Kidney (tissue), 14 donors: ENCODE results near the gene JARID2. TPM values are rescaled to one million over a fixed set of nuclear protein-coding genes. Genes with fewer than 3 reads are reported as not detected.

Source experiments
- DNase-seq, 5 donors: peaks; one replicate each; pipeline ENCODE4 v3.0.0-alpha.2; 2013 to 2020
- FAIRE-seq: peaks from 2 replicates; lab custom pipeline; 2012; peaks lifted over from hg19 to GRCh38; lab: Jason Lieb, UNC
- H3K27ac ChIP-seq, 2 donors: one replicate each; pipeline ENCODE4 v1.7.0; 2013; ENCODE audit warnings: low read depth in 2 of 2, low read length in 2 of 2, inconsistent platforms in 1 of 2
- H3K27me3 ChIP-seq: one replicate; pipeline ENCODE4 v1.7.1; 2013; ENCODE audit warnings: low read length, inconsistent platforms; ENCODE audit not compliant: control insufficient read depth, insufficient read depth
- H3K36me3 ChIP-seq, 3 donors: one replicate each; pipeline versions ENCODE4 v1.7.0 to v1.7.1; 2013; ENCODE audit warnings: low read length in 3 of 3, control low read depth in 1 of 3, inconsistent platforms in 1 of 3; ENCODE audit not compliant: insufficient read depth in 3 of 3, control insufficient read depth in 2 of 3
- H3K4me1 ChIP-seq, 3 donors: one replicate each; pipeline versions ENCODE4 v1.7.0 to v1.7.1; 2013; ENCODE audit warnings: low read length in 3 of 3, inconsistent platforms in 1 of 3, low read depth in 1 of 3; ENCODE audit not compliant: control insufficient read depth in 2 of 3, insufficient read depth in 2 of 3
- H3K4me3 ChIP-seq, 3 donors: one replicate each; pipeline versions ENCODE4 v1.7.0 to v1.8.1; 2013; ENCODE audit warnings: low read length in 3 of 3, control low read depth in 1 of 3, inconsistent platforms in 1 of 3
- H3K9ac ChIP-seq, 3 donors: one replicate each; pipeline versions ENCODE4 v1.7.0 to v1.7.1; 2013; ENCODE audit warnings: low read length in 3 of 3, control low read depth in 1 of 3, inconsistent platforms in 1 of 3
- H3K9me3 ChIP-seq, 3 donors: one replicate each; pipeline versions ENCODE4 v1.7.0 to v1.7.1; 2013; ENCODE audit warnings: low read length in 3 of 3, control low read depth in 1 of 3, inconsistent platforms in 1 of 3; ENCODE audit not compliant: control insufficient read depth in 2 of 3, insufficient read depth in 1 of 3
- intact Hi-C: fragments of 100-400 bp; cut with DNase I; formaldehyde crosslinking; loops from one replicate; pipeline ENCODE4 v1.11.1; 2022
- polyA plus RNA-seq: library from polyadenylated mRNA; stranded (reverse); fragments of 350-450 nt; fragmentation: Illumina TruSeq; extraction: RNeasy Lipid Tissue Mini Kit (QIAGEN cat#74804); gene quantifications from one replicate; pipeline ENCODE4 v1.2.3, GENCODE V29; 2014; ENCODE audit warnings: low read depth, low replicate concordance; ENCODE audit not compliant: insufficient read depth
- total RNA-seq: library from RNA; stranded (reverse); fragmentation: NEBNext Ultra II Directional; extraction: Animal tissue kit (Norgen Biotek cat#: 25700); gene quantifications from one replicate; pipeline ENCODE4 v1.2.1, GENCODE V29; 2021
- TF ChIP-seq, protein P1 (sequence below): IDR thresholded peaks from 3 replicates; pipeline ENCODE4 v1.5.1; 2012; ENCODE audit warnings: mild to moderate bottlenecking, moderate library complexity, borderline replicate concordance; ENCODE audit not compliant: insufficient read depth; ENCODE audit errors: extremely low read depth
- donor health status: control.
- donor health status: control.
- donor health status: control.
- donor health status: control.
- donor health status: control.
- donor health status: DM: yes; HTN: yes; CAD: no.
- donor health status: Normal renal cell carcinoma (clear cell type).

Gene JARID2
- total and polyA plus RNA-seq, 2 donors from 2014 or later: 1.8 to 12.3 TPM

DNA sequence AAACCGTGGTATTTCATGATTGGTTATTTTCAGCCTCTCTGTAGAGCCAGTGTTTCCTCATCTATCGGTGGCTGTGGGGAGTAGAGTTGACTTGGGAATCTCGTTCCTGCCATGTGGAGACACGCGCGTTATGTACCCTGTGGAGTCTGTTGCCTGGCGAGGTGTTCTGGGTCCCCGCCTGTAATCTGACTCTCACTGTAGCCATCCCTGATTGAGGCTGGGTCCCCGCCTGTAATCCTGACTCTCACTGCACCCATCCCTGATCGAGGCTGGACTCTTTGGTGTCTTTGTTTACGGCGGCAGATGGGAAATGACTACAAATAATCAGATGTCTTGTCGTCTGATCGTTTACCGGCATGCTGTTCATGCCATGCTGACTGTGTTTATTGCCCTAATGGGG lies 263.1 kb downstream of the JARID2 start:
- Histone ChIP-seq H3K9me3 (no peaks in the 10 kb centered on the region), H3K36me3 (peaks cover 0 to 11% (median 0%) of the 10 kb centered on the region in 3 donors), H3K9ac (no peak overlapping the region), H3K27me3 (no peaks in the 10 kb centered on the region), H3K4me3 (no peak overlapping the region), H3K4me1 (peaks cover 0 to 16% (median 15%) of the 10 kb centered on the region in 3 donors), H3K27ac (no peak overlapping the region)
- no peak for DNase-seq
- FAIRE-seq: no peak
- intact Hi-C loops: no loop called here
- TF ChIP-seq, protein P1, sequence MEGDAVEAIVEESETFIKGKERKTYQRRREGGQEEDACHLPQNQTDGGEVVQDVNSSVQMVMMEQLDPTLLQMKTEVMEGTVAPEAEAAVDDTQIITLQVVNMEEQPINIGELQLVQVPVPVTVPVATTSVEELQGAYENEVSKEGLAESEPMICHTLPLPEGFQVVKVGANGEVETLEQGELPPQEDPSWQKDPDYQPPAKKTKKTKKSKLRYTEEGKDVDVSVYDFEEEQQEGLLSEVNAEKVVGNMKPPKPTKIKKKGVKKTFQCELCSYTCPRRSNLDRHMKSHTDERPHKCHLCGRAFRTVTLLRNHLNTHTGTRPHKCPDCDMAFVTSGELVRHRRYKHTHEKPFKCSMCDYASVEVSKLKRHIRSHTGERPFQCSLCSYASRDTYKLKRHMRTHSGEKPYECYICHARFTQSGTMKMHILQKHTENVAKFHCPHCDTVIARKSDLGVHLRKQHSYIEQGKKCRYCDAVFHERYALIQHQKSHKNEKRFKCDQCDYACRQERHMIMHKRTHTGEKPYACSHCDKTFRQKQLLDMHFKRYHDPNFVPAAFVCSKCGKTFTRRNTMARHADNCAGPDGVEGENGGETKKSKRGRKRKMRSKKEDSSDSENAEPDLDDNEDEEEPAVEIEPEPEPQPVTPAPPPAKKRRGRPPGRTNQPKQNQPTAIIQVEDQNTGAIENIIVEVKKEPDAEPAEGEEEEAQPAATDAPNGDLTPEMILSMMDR: no peak

DNA sequence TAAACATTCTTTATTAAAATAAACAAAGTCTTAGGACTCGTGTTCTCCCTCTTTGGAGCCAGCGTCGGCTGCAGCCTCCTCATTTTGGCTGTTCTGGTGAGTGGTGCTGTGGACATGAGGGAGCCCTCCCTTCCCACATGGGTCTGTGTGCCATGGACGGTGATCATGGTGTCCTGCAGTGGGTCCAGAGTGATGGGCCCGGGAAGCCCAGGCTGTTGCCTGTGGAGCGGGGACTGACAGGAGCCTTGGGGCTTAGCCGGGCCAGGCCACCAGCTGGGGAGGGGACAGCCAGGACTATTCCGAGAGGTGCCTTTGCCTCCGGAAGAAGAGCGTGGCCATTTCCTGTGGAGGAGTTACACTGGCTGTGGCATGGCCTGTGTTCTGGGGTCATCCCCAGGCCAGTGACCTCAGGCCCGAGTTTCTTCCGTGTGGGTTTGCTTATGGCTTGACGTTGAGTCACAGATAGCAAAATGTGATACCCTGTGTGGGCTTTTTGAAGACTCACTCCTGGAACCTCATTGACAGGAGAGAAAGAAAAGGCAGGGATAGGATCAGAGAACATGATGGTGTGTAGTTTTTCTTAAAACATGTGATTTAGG lies 263.6 kb downstream of the JARID2 start:
- Histone ChIP-seq H3K9ac (no peak overlapping the region), H3K27ac (no peak overlapping the region), H3K36me3 (peaks cover 0 to 11% (median 0%) of the 10 kb centered on the region in 3 donors), H3K4me3 (no peak overlapping the region), H3K27me3 (no peaks in the 10 kb centered on the region), H3K4me1 (peaks cover 0 to 11% (median 10%) of the 10 kb centered on the region in 3 donors), H3K9me3 (no peaks in the 10 kb centered on the region)
- TF ChIP-seq, protein P1: no peak
- FAIRE-seq: no peak
- DNase-seq: peak in 1 of 5 donors; percentile 61
- intact Hi-C loops: no loop called here

DNA sequence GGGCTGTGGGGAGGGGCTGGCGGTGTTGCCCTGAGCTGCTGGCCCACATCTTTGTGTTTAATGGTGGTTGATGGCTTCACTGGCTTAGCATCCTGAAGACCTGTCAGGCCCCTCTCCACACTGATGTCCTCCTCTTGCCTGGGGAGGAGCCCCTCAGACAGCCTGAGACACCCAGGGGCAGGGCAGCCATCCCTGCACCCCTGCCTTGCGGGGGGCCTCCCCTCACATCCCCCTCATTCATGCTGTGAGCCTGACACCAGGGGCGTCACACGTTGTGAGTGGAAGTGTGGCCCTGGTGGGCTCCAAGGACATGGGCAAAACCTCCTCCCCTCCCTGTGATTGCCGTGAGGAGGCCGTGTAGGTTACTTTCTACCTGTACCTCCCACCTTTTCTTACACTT lies 264.3 kb downstream of the JARID2 start:
- peaks cover 0 to 11% (median 0%) of the 10 kb centered on the region in 3 donors for H3K36me3 ChIP-seq
- peaks cover 0 to 7% (median 6%) of the 10 kb centered on the region in 3 donors for H3K4me1 ChIP-seq
- intact Hi-C loops: no loop called here
- FAIRE-seq: no peak
- no peak overlapping the region for H3K4me3 ChIP-seq
- no peak overlapping the region for H3K9ac ChIP-seq
- H3K27ac ChIP-seq: no peak overlapping the region
- no peaks in the 10 kb centered on the region for H3K9me3 ChIP-seq
- DNase-seq: peak in 1 of 5 donors; percentile 52
- H3K27me3 ChIP-seq: no peaks in the 10 kb centered on the region
- TF ChIP-seq, protein P1: no peak
